Measurements from ENCODE around the gene BTNL9.
"Not testable (repeated sequence)": the region's sequence is repeated elsewhere in the genome, so short reads cannot be mapped to it uniquely, and the experiment has no call there.

BTNL9 gene

DNA sequence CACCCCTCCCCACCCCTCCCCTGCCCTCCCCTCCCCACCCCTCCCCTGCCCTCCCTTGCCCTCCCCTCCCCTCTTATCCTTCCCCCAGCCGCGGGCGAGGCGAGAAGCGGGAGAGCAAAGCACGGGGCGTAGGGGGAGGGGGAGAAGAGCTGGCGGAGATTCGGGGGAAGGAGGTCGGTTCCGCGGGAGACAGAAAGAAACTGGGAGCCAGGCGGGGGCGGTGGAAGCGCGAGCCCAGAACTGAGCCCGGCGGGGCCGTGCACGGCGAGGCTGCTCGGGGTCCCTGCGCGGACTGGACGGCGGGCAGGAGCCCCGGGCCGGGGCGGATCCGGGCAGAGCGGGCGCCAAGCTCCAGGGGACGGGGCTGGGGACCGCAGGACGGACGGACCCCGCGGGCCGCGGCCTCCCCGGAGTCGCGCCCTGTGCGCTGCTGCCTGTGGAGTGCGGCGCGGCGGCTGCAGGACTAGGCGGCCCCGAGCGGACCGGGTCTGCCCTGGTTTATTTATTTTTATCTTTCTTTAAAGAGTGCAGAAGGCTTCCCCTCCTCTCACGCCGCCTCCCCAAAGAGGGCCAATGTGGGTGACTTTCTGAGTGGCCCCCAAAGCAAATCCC lies 61.1 kb downstream of the BTNL9 start:
- not testable (repeated sequence) for DNase-seq

DNA sequence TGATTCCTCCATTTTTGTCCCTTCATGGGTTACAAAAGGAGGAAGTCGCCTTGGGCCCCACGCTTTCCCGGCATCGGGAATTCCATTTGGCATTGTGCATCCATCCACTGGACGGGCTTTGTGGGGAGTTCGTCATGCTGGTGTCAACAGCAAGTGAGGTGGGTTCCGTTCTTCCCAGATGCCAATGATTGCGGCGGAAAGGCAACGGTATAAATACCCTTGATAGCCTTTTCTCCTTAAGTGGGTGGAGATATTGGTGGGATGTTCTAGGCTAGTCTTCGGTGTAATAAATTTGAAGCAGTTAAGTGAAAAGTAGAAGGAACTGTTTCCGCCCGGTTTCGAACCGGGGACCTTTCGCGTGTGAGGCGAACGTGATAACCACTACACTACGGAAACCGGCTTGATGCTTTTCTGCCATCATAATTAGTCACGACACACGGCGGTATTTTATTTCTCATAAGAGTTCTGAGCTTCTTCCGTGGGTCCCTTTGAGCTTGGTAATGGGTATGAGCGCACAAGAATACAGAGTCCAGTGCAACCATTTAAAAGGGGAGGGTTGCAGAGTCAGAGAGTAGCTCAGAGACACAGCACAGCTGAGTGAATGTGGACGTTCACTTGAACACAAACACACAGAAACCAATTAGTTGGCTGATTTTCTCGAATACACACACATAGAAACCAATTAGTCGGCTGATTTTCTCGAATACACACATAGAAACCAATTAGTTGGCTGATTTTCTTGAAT lies 62.0 kb downstream of the BTNL9 start:
- not testable (repeated sequence) for DNase-seq

GRCh38 chr5:181104259-181104568 lies 64.1 kb downstream of the BTNL9 start:
- DNase-seq = not testable (repeated sequence)

- not testable (repeated sequence) for DNase-seq
These were observed 64.7 kb downstream of the BTNL9 start for GRCh38 chr5:181104606-181105390.

DNA sequence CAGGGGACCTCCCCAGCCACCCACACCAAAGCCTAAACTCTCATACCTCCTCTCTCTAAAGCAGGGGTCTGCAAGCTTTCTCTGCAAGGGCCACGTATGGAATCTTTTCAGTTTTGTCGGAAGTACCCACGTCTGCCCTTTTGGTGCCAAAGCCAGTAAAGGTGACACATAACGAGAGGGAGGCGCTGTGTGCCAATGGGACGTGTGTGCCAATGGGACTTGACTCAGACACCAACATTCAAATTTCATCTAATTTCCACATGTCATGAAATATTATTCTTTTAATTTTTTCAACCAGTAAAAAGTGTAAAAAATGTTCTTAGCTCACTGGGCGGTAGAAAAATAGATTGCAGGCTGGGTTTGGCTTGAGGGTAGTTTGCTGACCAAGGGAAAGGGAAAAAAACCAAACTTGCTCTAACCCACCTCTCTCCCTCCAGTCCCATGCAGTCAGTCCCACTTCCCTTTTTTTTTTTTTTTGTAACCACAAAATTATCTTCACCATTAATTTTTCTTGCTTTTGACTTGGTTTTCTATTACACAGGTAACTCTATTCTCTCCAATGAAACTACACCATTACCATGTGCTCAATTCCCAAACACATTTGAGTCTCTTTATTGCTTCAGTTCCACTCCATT lies 65.4 kb downstream of the BTNL9 start:
- DNase-seq = no peak

GRCh38 chr5:181107699-181108098 lies 67.6 kb downstream of the BTNL9 start:
- DNase-seq = no peak

DNA sequence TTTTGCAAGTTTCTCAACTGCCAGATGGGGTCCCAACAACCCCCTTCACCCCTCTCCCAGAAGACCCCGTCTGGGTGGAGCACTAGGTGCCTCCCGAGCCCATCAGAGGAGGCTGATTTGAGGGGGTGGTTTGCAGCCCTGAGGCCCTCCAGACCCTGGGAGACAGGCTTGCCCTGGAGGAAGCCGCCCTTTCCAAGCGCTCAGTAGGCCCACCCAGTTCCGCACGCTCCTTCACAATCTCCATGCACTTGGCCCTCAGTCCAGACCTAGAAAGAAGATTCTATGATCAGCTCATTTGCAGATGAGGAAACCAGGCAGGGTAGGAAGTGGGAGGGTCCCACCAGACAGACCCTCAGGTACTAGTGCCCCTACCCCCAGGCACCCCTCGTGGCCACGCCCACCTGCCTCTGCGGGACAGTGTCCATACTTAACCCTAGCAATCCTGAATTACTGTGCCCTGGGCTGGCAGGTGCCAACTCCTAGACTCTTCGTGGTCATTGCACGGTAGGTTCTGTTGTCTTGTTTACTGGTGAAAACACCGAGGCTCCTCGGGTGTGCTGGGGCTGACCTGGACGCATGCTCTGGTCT lies 68.6 kb downstream of the BTNL9 start:
- DNase-seq = no peak

DNA sequence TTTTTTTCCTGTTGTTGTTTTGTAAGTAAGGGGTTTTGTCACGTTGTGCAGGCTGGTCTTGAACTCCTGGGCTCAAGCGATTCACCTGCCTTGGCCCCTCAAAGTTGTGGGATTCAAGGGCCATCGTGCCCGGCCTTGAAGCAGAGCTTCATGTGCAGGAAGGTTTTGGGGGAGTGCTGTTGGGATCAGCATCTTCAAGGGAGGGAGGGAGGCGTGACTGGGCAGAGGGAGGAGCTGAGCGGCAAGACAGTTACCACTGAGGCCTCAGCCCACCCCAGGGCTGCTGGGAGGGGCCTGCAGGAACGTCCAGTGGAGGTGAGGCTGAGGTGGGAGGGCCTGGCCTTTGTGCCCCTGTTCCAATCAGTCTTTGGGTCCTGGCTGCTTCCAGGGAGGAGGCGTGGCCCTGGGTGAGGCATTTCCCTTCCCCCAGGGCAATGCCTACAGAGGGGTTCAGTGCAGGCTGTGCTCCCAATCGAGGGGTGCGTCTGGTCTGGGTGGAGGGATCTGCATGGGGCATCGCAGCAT lies 69.5 kb downstream of the BTNL9 start:
- DNase-seq = no peak

GRCh38 chr5:181111010-181111409 lies 70.9 kb downstream of the BTNL9 start:
- no peak for DNase-seq

Measured in NCI-H2029 (cell line).